ENCODE data around the gene CPNE5. TPM values are rescaled to one million over a fixed set of nuclear protein-coding genes. Genes with fewer than 3 reads are reported as not detected.

Gene CPNE5
- total RNA-seq, 1 donor from 2014 or later: 6.6 TPM

- intact Hi-C loops (cut with DNase I): no loop called here
- H3K4me1 ChIP-seq: no peaks in the 10 kb centered on the region
- no peaks in the 10 kb centered on the region for H3K36me3 ChIP-seq
- no peak overlapping the region for H3K27ac ChIP-seq
- no peak overlapping the region for H3K4me3 ChIP-seq
- no peaks in the 10 kb centered on the region for H3K27me3 ChIP-seq
- no peak for DNase-seq (ENCODE audit: extremely low spot score in 2 of 2)
- no peaks in the 10 kb centered on the region for H3K9me3 ChIP-seq
- TF ChIP-seq POLR2A (IDR thresholded peaks at IDR 0.05) (no peak), CTCF (IDR thresholded peaks at IDR 0.05) (no peak), POLR2AphosphoS5 (IDR thresholded peaks at IDR 0.05; ENCODE audit: insufficient read depth in 1 of 2, low read depth in 1 of 2) (no peak)
Observed at GRCh38 chr6:36703982-36704381, 135.3 kb downstream of the CPNE5 start.

GRCh38 chr6:36703081-36703606, 136.1 kb downstream of the CPNE5 start:
- no peak overlapping the region for H3K4me3 ChIP-seq
- DNase-seq (ENCODE audit: extremely low spot score in 2 of 2): no peak
- no peaks in the 10 kb centered on the region for H3K4me1 ChIP-seq
- intact Hi-C loops (cut with DNase I): no loop called here
- H3K36me3 ChIP-seq: no peaks in the 10 kb centered on the region
- H3K9me3 ChIP-seq: no peaks in the 10 kb centered on the region
- TF ChIP-seq POLR2A (IDR thresholded peaks at IDR 0.05) (no peak), CTCF (IDR thresholded peaks at IDR 0.05) (no peak), POLR2AphosphoS5 (IDR thresholded peaks at IDR 0.05; ENCODE audit: insufficient read depth in 1 of 2, low read depth in 1 of 2) (no peak)
- H3K27ac ChIP-seq: no peak overlapping the region
- no peaks in the 10 kb centered on the region for H3K27me3 ChIP-seq

- no peak overlapping the region for H3K27ac ChIP-seq
- intact Hi-C loops (cut with DNase I): no loop called here
- no peaks in the 10 kb centered on the region for H3K36me3 ChIP-seq
- no peak for DNase-seq (ENCODE audit: extremely low spot score in 2 of 2)
- H3K4me3 ChIP-seq: no peak overlapping the region
- H3K9me3 ChIP-seq: no peaks in the 10 kb centered on the region
- TF ChIP-seq POLR2A (IDR thresholded peaks at IDR 0.05) (no peak), POLR2AphosphoS5 (IDR thresholded peaks at IDR 0.05; ENCODE audit: insufficient read depth in 1 of 2, low read depth in 1 of 2) (no peak)
- H3K27me3 ChIP-seq: no peaks in the 10 kb centered on the region
- H3K4me1 ChIP-seq: no peaks in the 10 kb centered on the region
Observed at GRCh38 chr6:36702656-36703055, 136.6 kb downstream of the CPNE5 start.

GRCh38 chr6:36701401-36701991, 137.7 kb downstream of the CPNE5 start:
- Histone ChIP-seq H3K4me3 (no peak overlapping the region), H3K4me1 (no peaks in the 10 kb centered on the region), H3K9me3 (no peaks in the 10 kb centered on the region), H3K27me3 (no peaks in the 10 kb centered on the region), H3K27ac (no peak overlapping the region), H3K36me3 (no peaks in the 10 kb centered on the region)
- DNase-seq (ENCODE audit: extremely low spot score in 2 of 2): no peak
- TF ChIP-seq POLR2A (IDR thresholded peaks at IDR 0.05) (no peak), CTCF (IDR thresholded peaks at IDR 0.05) (no peak), POLR2AphosphoS5 (IDR thresholded peaks at IDR 0.05; ENCODE audit: insufficient read depth in 1 of 2, low read depth in 1 of 2) (no peak)
- intact Hi-C loops (cut with DNase I): no loop called here

- Histone ChIP-seq H3K4me1 (no peaks in the 10 kb centered on the region), H3K27me3 (no peaks in the 10 kb centered on the region), H3K9me3 (no peaks in the 10 kb centered on the region), H3K4me3 (no peak overlapping the region), H3K36me3 (no peaks in the 10 kb centered on the region), H3K27ac (no peak overlapping the region)
- DNase-seq (ENCODE audit: extremely low spot score in 2 of 2): no peak
- intact Hi-C loops (cut with DNase I): no loop called here
- TF ChIP-seq POLR2A (IDR thresholded peaks at IDR 0.05) (no peak), CTCF (IDR thresholded peaks at IDR 0.05) (no peak), POLR2AphosphoS5 (IDR thresholded peaks at IDR 0.05; ENCODE audit: insufficient read depth in 1 of 2, low read depth in 1 of 2) (no peak)
Observed at GRCh38 chr6:36700831-36701230, 138.4 kb downstream of the CPNE5 start.

Measured in vagina (tissue), 2 donors.